Measurements from ENCODE around the gene FHIT.

The FHIT gene

DNA sequence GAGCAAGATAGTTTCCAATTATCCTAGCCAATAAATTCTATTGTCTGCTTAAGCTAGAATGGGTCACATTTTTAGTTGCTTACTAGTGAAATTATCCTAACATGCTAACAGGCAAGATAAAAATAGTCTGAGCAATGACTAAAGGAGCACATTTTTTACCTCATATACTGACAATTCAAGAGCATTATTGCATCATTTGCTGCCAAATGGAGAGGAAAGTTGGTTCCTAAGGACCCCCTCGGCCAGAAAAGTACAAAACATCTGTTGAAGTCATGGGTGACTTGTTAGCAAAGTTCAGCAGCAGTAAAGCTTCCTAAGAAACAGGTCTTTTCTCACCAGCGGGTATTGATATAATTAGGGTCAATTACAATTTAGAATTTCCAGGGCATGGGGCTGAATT lies 1001.0 kb downstream of the FHIT start:
- TF ChIP-seq CTCF (IDR thresholded peaks at IDR 0.05): no peak
- Histone ChIP-seq H3K9ac (no peak overlapping the region), H3K27ac (no peak overlapping the region), H3K9me3 (ENCODE audit: control insufficient read depth, low read length) (no peaks in the 10 kb centered on the region), H2AFZ (no peak overlapping the region), H3K4me2 (ENCODE audit: low read length) (no peak overlapping the region), H3K4me3 (ENCODE audit: low read depth, low read length) (no peak overlapping the region), H3K79me2 (no peaks in the 10 kb centered on the region), H3K27me3 (ENCODE audit: control insufficient read depth, insufficient read depth, low read length) (no peaks in the 10 kb centered on the region), H3K36me3 (ENCODE audit: control insufficient read depth, insufficient read depth, low read length) (no peaks in the 10 kb centered on the region), H3K4me1 (no peaks in the 10 kb centered on the region)

GRCh38 chr3:60246361-60246760 lies 1004.9 kb downstream of the FHIT start:
- no peak for TF ChIP-seq CTCF (IDR thresholded peaks at IDR 0.05)
- no peak overlapping the region for H3K4me3 ChIP-seq (ENCODE audit: low read depth, low read length)
- H3K4me2 ChIP-seq (ENCODE audit: low read length): no peak overlapping the region
- H3K9ac ChIP-seq: no peak overlapping the region
- no peaks in the 10 kb centered on the region for H3K4me1 ChIP-seq
- no peaks in the 10 kb centered on the region for H3K9me3 ChIP-seq (ENCODE audit: control insufficient read depth, low read length)
- H3K79me2 ChIP-seq: no peaks in the 10 kb centered on the region
- H3K36me3 ChIP-seq (ENCODE audit: control insufficient read depth, insufficient read depth, low read length): no peaks in the 10 kb centered on the region
- H2AFZ ChIP-seq: no peak overlapping the region
- H3K27ac ChIP-seq: no peak overlapping the region
- no peaks in the 10 kb centered on the region for H3K27me3 ChIP-seq (ENCODE audit: control insufficient read depth, insufficient read depth, low read length)

DNA sequence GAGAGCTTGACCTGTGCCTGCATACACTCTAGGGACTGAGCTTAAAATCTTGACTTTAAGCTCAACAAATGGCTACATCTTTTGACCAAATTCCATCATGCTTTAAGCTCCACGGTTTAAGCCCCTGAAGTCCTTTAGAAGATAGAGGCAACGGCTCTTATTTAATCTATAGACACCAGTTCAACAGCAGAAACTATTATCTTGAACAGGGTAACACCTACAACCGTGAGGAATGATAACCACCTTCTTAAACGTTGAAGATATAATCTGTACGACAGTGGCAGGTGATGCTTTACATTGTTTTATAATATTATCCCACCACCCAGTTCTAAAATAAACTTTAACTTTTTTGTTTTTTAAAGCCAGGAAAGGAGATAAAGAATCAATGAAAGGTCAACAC lies 1007.8 kb downstream of the FHIT start:
- H3K9ac ChIP-seq: no peak overlapping the region
- no peaks in the 10 kb centered on the region for H3K9me3 ChIP-seq (ENCODE audit: control insufficient read depth, low read length)
- no peak overlapping the region for H3K4me3 ChIP-seq (ENCODE audit: low read depth, low read length)
- no peaks in the 10 kb centered on the region for H3K27me3 ChIP-seq (ENCODE audit: control insufficient read depth, insufficient read depth, low read length)
- H3K36me3 ChIP-seq (ENCODE audit: control insufficient read depth, insufficient read depth, low read length): no peaks in the 10 kb centered on the region
- H2AFZ ChIP-seq: no peak overlapping the region
- no peaks in the 10 kb centered on the region for H3K4me1 ChIP-seq
- H3K27ac ChIP-seq: no peak overlapping the region
- no peak for TF ChIP-seq CTCF (IDR thresholded peaks at IDR 0.05)
- H3K79me2 ChIP-seq: no peaks in the 10 kb centered on the region
- H3K4me2 ChIP-seq (ENCODE audit: low read length): no peak overlapping the region

GRCh38 chr3:60240492-60240891 lies 1010.8 kb downstream of the FHIT start:
- no peaks in the 10 kb centered on the region for H3K9me3 ChIP-seq (ENCODE audit: control insufficient read depth, low read length)
- no peaks in the 10 kb centered on the region for H3K79me2 ChIP-seq
- H3K36me3 ChIP-seq (ENCODE audit: control insufficient read depth, insufficient read depth, low read length): no peaks in the 10 kb centered on the region
- no peak overlapping the region for H2AFZ ChIP-seq
- no peak overlapping the region for H3K9ac ChIP-seq
- no peak overlapping the region for H3K27ac ChIP-seq
- no peak for TF ChIP-seq CTCF (IDR thresholded peaks at IDR 0.05)
- no peak overlapping the region for H3K4me3 ChIP-seq (ENCODE audit: low read depth, low read length)
- no peaks in the 10 kb centered on the region for H3K27me3 ChIP-seq (ENCODE audit: control insufficient read depth, insufficient read depth, low read length)
- no peaks in the 10 kb centered on the region for H3K4me1 ChIP-seq
- no peak overlapping the region for H3K4me2 ChIP-seq (ENCODE audit: low read length)

DNA sequence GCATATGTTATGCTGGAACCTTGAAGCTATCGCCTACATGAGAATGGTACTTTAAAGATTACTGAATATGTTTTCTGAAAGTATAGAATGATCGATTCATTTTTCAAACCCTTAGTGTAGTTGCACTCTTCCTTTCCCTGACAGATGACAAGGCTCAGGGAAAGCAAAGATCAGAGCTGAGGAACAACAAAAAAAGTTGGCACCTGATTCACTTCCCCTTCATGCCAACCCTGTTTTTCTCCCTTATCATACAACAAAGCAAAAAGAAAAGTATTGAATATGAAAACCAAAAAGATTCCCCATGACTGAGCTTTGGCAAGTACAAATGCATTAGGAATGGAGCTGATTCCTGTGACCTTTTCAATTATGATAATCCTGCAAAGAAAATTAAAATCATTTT lies 1012.7 kb downstream of the FHIT start:
- H3K79me2 ChIP-seq: no peaks in the 10 kb centered on the region
- H3K9ac ChIP-seq: no peak overlapping the region
- no peaks in the 10 kb centered on the region for H3K27me3 ChIP-seq (ENCODE audit: control insufficient read depth, insufficient read depth, low read length)
- no peaks in the 10 kb centered on the region for H3K4me1 ChIP-seq
- H3K27ac ChIP-seq: no peak overlapping the region
- TF ChIP-seq CTCF (IDR thresholded peaks at IDR 0.05): no peak
- H3K9me3 ChIP-seq (ENCODE audit: control insufficient read depth, low read length): no peaks in the 10 kb centered on the region
- H3K4me2 ChIP-seq (ENCODE audit: low read length): no peak overlapping the region
- no peak overlapping the region for H2AFZ ChIP-seq
- no peak overlapping the region for H3K4me3 ChIP-seq (ENCODE audit: low read depth, low read length)
- H3K36me3 ChIP-seq (ENCODE audit: control insufficient read depth, insufficient read depth, low read length): no peaks in the 10 kb centered on the region
